ENCODE results near the gene SCNM1. TPM values are rescaled to one million over a fixed set of nuclear protein-coding genes. Genes with fewer than 3 reads are reported as not detected.

The SCNM1 gene
- total RNA-seq, 4 donors from 2014 or later, result 18.7 to 32.0 (median 25.6) TPM

- H3K27me3 ChIP-seq, result no peaks in the 10 kb centered on the region
- peaks cover 0 to 51% of the 10 kb centered on the region in 2 donors for H3K36me3 ChIP-seq
- H3K4me3 ChIP-seq, result no peak overlapping the region
- ATAC-seq, result no peak
- no peaks in the 10 kb centered on the region for H3K9me3 ChIP-seq
- H3K4me1 ChIP-seq, result peaks cover 0 to 65% (median 5%) of the 10 kb centered on the region in 3 donors
- peak overlapping the region in 3 of 4 donors; percentile 53 to 67 (median 55) for H3K27ac ChIP-seq
- 33 to 62% methylated on average over 1 to 15 of the region's 15 CpGs for WGBS, 2 donors (ENCODE audit: low coverage in 1 of 2)
- no peak for TF ChIP-seq EP300 (IDR thresholded peaks at IDR 0.05)
- no peak for TF ChIP-seq POLR2AphosphoS5 (IDR thresholded peaks at IDR 0.05)
- TF ChIP-seq POLR2A (IDR thresholded peaks at IDR 0.05), result no peak
- no peak for TF ChIP-seq CTCF (IDR thresholded peaks at IDR 0.05)
These were observed 46.2 kb downstream of the SCNM1 start for GRCh38 chr1:151211972-151212705.

GRCh38 chr1:151213560-151213959, 47.6 kb downstream of the SCNM1 start:
- no peaks in the 10 kb centered on the region for H3K9me3 ChIP-seq
- no peaks in the 10 kb centered on the region for H3K27me3 ChIP-seq
- ATAC-seq, result no peak
- peaks cover 0 to 37% of the 10 kb centered on the region in 2 donors for H3K36me3 ChIP-seq
- no peak for TF ChIP-seq POLR2A (IDR thresholded peaks at IDR 0.05)
- TF ChIP-seq POLR2AphosphoS5 (IDR thresholded peaks at IDR 0.05), result no peak
- no peak for TF ChIP-seq EP300 (IDR thresholded peaks at IDR 0.05)
- no peak for TF ChIP-seq CTCF (IDR thresholded peaks at IDR 0.05)
- peaks cover 0 to 74% (median 5%) of the 10 kb centered on the region in 3 donors for H3K4me1 ChIP-seq
- H3K4me3 ChIP-seq, result no peak overlapping the region
- 18 to 27% methylated on average over 1 to 2 of the region's 2 CpGs for WGBS, 2 donors (ENCODE audit: low coverage in 1 of 2)
- no peak overlapping the region for H3K27ac ChIP-seq

Other genes with a start within 250 kb of the SCNM1 start
- 10 to 100 TPM; 21.9 to 32.2 (median 28.7) TPM for gene SETDB1, start 239.8 kb upstream of the SCNM1 start, total RNA-seq
- 100 to 1,000 TPM in 3 of 4 donors, 10 to 100 TPM in 1; 98.3 to 142 (median 127) TPM for gene CERS2, start 191.3 kb upstream of the SCNM1 start, total RNA-seq
- gene ANXA9, start 183.9 kb upstream of the SCNM1 start, total RNA-seq, result under 1 TPM in 1 of 4 donors, not detected in 3; 0.31 TPM
- gene MINDY1, start 159.2 kb upstream of the SCNM1 start, total RNA-seq, result 10 to 100 TPM; 21.2 to 39.2 (median 33.2) TPM
- gene PRUNE1, start 157.7 kb upstream of the SCNM1 start, total RNA-seq, result 10 to 100 TPM; 24.2 to 28.9 (median 26.7) TPM
- 1 to 10 TPM in 1 of 4 donors, under 1 TPM in 3; 0.13 to 6.1 (median 0.70) TPM for gene BNIPL, start 129.6 kb upstream of the SCNM1 start, total RNA-seq
- 1 to 10 TPM; 3.7 to 9.8 (median 7.0) TPM for gene C1orf56, start 118.4 kb upstream of the SCNM1 start, total RNA-seq
- gene CDC42SE1, start 106.5 kb upstream of the SCNM1 start, total RNA-seq, result 10 to 100 TPM; 51.2 to 56.0 (median 54.4) TPM
- 1 to 10 TPM in 2 of 4 donors, under 1 TPM in 2; 0.16 to 1.8 (median 1.1) TPM for gene MLLT11, start 105.7 kb upstream of the SCNM1 start, total RNA-seq
- 10 to 100 TPM; 20.6 to 28.5 (median 21.6) TPM for gene GABPB2, start 95.4 kb upstream of the SCNM1 start, total RNA-seq
- 10 to 100 TPM in 1 of 4 donors, 1 to 10 TPM in 3; 6.1 to 13.9 (median 8.0) TPM for gene SEMA6C, start 19.5 kb upstream of the SCNM1 start, total RNA-seq
- gene TNFAIP8L2, start 9.5 kb upstream of the SCNM1 start, total RNA-seq, result 1 to 10 TPM in 3 of 4 donors, under 1 TPM in 1; 0.85 to 7.2 (median 4.4) TPM
- gene LYSMD1, start 242 bp upstream of the SCNM1 start, total RNA-seq, result 10 to 100 TPM; 14.0 to 28.6 (median 14.4) TPM
- 1 to 10 TPM in 1 of 4 donors, not detected in 3; 2.2 TPM for gene TMOD4, start 9.8 kb downstream of the SCNM1 start, total RNA-seq
- 10 to 100 TPM; 46.4 to 82.0 (median 66.5) TPM for gene VPS72, start 24.1 kb downstream of the SCNM1 start, total RNA-seq
- 10 to 100 TPM; 42.8 to 80.1 (median 49.9) TPM for gene PIP5K1A, start 32.4 kb downstream of the SCNM1 start, total RNA-seq
- gene PSMD4, start 88.6 kb downstream of the SCNM1 start, total RNA-seq, result 100 to 1,000 TPM; 163 to 184 (median 171) TPM
- gene ZNF687, start 116.2 kb downstream of the SCNM1 start, total RNA-seq, result 10 to 100 TPM; 18.4 to 27.6 (median 24.4) TPM
- gene PI4KB, start 161.3 kb downstream of the SCNM1 start, total RNA-seq, result 100 to 1,000 TPM in 2 of 4 donors, 10 to 100 TPM in 2; 95.0 to 104 (median 97.9) TPM
- gene RFX5, start 181.1 kb downstream of the SCNM1 start, total RNA-seq, result 10 to 100 TPM; 32.6 to 66.1 (median 44.5) TPM
- gene SELENBP1, start 206.6 kb downstream of the SCNM1 start, total RNA-seq, result 100 to 1,000 TPM in 2 of 4 donors, 10 to 100 TPM in 2; 52.8 to 251 (median 109) TPM
- 100 to 1,000 TPM; 192 to 245 (median 232) TPM for gene PSMB4, start 233.4 kb downstream of the SCNM1 start, total RNA-seq

Measured in gastroesophageal sphincter (tissue), 4 donors.